SH-SY5Y (cell line): ENCODE measurements around the gene EXOC6B.

Experiments used
- GATA2 ChIP-seq: IDR thresholded peaks from 2 replicates; pipeline ENCODE4 v1.6.1; 2011; ENCODE audit warnings: mild to moderate bottlenecking, low read depth, low read length
- GATA3 ChIP-seq: IDR thresholded peaks from 2 replicates; pipeline ENCODE4 v1.6.1; 2011; ENCODE audit warnings: low read depth, mild to moderate bottlenecking, low read length, moderate library complexity

- no peak for TF ChIP-seq GATA2
- TF ChIP-seq GATA3 = no peak
These were observed 547.8 kb downstream of the EXOC6B start for GRCh38 chr2:72278046-72278445.
